HepG2 (cell line): Measurements from ENCODE around the gene EPB41.

Experiments used
- CTCF ChIP-seq: sonication (generic); formaldehyde crosslinking; IDR thresholded peaks from 2 replicates; pipeline ENCODE4 v1.5.0; 2020; ENCODE audit warnings: mild to moderate bottlenecking, missing genetic modification reagents, moderate library complexity
- E2F1 ChIP-seq: sonication (generic); formaldehyde crosslinking; IDR thresholded peaks from 2 replicates; pipeline ENCODE4 v1.5.0; 2020; ENCODE audit warnings: missing genetic modification reagents
- HDAC2 ChIP-seq: sonication (generic); formaldehyde crosslinking; IDR thresholded peaks from 2 replicates; pipeline ENCODE4 v1.4.0; 2020; ENCODE audit warnings: missing genetic modification reagents
- HES4 ChIP-seq: sonication (generic); formaldehyde crosslinking; IDR thresholded peaks from 2 replicates; pipeline ENCODE4 v1.9.0; 2021; ENCODE audit warnings: mild to moderate bottlenecking, missing genetic modification reagents, borderline replicate concordance
- JUN ChIP-seq: sonication (generic); formaldehyde crosslinking; IDR thresholded peaks from 2 replicates; pipeline ENCODE4 v1.4.0; 2020; ENCODE audit warnings: mild to moderate bottlenecking, missing genetic modification reagents
- PBX2 ChIP-seq: IDR thresholded peaks from 2 replicates; pipeline ENCODE4 v1.6.1; 2016; ENCODE audit warnings: control low read depth
- ZFY ChIP-seq: sonication (generic); formaldehyde crosslinking; IDR thresholded peaks from 2 replicates; pipeline ENCODE4 v1.4.0; 2020; ENCODE audit warnings: missing genetic modification reagents
- ZNF263 ChIP-seq: sonication (generic); formaldehyde crosslinking; IDR thresholded peaks from 2 replicates; pipeline ENCODE4 v1.4.0; 2020; ENCODE audit warnings: missing genetic modification reagents
- ZNF510 ChIP-seq: sonication (generic); formaldehyde crosslinking; IDR thresholded peaks from 2 replicates; pipeline ENCODE4 v1.4.0; 2020; ENCODE audit warnings: low read depth, mild to moderate bottlenecking, missing genetic modification reagents
- ZNF629 ChIP-seq: sonication (generic); formaldehyde crosslinking; conservative IDR thresholded peaks from 2 replicates; pipeline ENCODE4 v1.5.0; 2020; ENCODE audit warnings: missing genetic modification reagents

- TF ChIP-seq ZNF629 (no peak), ZNF263 (CRISPR knock-in tag) (no peak), E2F1 (no peak), CTCF (CRISPR knock-in tag) (no peak), JUN (CRISPR knock-in tag) (no peak), ZFY (CRISPR knock-in tag) (0 out of 2 replicates have a peak, but pooled peaks have one; percentile 12), ZNF510 (CRISPR knock-in tag) (no peak), HES4 (CRISPR knock-in tag) (peak; percentile 17; the same call in 1 of the 2 replicates), PBX2 (no peak), HDAC2 (CRISPR knock-in tag) (no peak)
These were observed 26.9 kb upstream of the EPB41 start for GRCh38 chr1:28887419-28887834.
